GM12878 (cell line): ENCODE data around the gene TNFRSF6B. TPM values are rescaled to one million over a fixed set of nuclear protein-coding genes. Genes with fewer than 3 reads are reported as not detected.

ENCODE experiments used
- ATAC-seq: fragments of 200-7000 bp; cut with Tn5 transposase; 3 replicates; pipeline ENCODE4 v1.9.1; 2020; ENCODE audit warnings: mild to moderate bottlenecking, moderate library complexity
- BruUV-seq: library from RNA; stranded (reverse); fragments of 400-500 nt; replicated peaks from 2 replicates; lab custom pipeline; 2021; lab: Mats Ljungman, UMichigan
- CTCF ChIA-PET: fragments of 300-600 bp; sonication (Branson Sonifier 250); formaldehyde crosslinking; extraction: SDS; loops from one replicate; lab custom pipeline; 2021; ENCODE audit warnings: inconsistent platforms; lab: Yijun Ruan, JAX
- POLR2A ChIA-PET: fragments of 350-600 bp; formaldehyde crosslinking; extraction: SDS; loops from one replicate; lab custom pipeline; 2021; ENCODE audit warnings: inconsistent platforms; lab: Charles Lee
- RAD21 ChIA-PET: fragments of 300-600 bp; sonication (Branson Sonifier 250); formaldehyde crosslinking; loops from one replicate; lab custom pipeline; 2023; ENCODE audit warnings: antibody characterized with exemption; ENCODE audit not compliant: unreplicated experiment; lab: Charles Lee
- SMC1A ChIA-PET: fragments of 300-600 bp; sonication (Branson Sonifier 250); formaldehyde crosslinking; loops from one replicate; lab custom pipeline; 2023; ENCODE audit not compliant: unreplicated experiment, uncharacterized antibody; lab: Charles Lee
- DNase-seq: peaks from one replicate; pipeline ENCODE4 v3.0.0-alpha.2; 2011; ENCODE audit warnings: low read depth, low spot score
- FAIRE-seq: peaks from 3 replicates; lab custom pipeline; 2011; peaks lifted over from hg19 to GRCh38; lab: Jason Lieb, UNC
- H2AFZ ChIP-seq: 2 replicates; pipeline ENCODE4 v1.6.0; 2011; ENCODE audit warnings: low read depth, low read length, control low read depth; ENCODE audit not compliant: control insufficient read depth
- H3K27ac ChIP-seq: 2 replicates; pipeline ENCODE4 v1.5.1; 2011; ENCODE audit warnings: control low read depth; ENCODE audit not compliant: control insufficient read depth, insufficient read depth
- H3K27me3 ChIP-seq, 2 experiments: replicated peaks in 1 of 2; 2 replicates each; pipeline versions ENCODE4 v1.6.0 to v1.6.1; 2011; ENCODE audit warnings: low read length in 1 of 2; ENCODE audit not compliant: control insufficient read depth in 2 of 2, insufficient read depth in 2 of 2
- H3K36me3 ChIP-seq, 2 experiments: 2 replicates each; pipeline ENCODE4 v1.5.1; 2011; ENCODE audit warnings: low read length in 1 of 2; ENCODE audit not compliant: control insufficient read depth in 2 of 2, insufficient read depth in 2 of 2
- H3K4me1 ChIP-seq: 2 replicates; pipeline ENCODE4 v1.6.1; 2011; ENCODE audit warnings: mild to moderate bottlenecking, low read length, moderate library complexity, mixed read lengths; ENCODE audit not compliant: control insufficient read depth, insufficient read depth
- H3K4me2 ChIP-seq: 2 replicates; pipeline ENCODE4 v1.6.0; 2011; ENCODE audit warnings: control low read depth; ENCODE audit not compliant: control insufficient read depth, insufficient read depth
- H3K4me3 ChIP-seq: fragments of 200-600 bp; sonication (generic); 2 replicates; pipeline ENCODE4 v1.5.1; 2016
- H3K79me2 ChIP-seq: 2 replicates; pipeline ENCODE4 v1.6.0; 2011; ENCODE audit warnings: low read length; ENCODE audit not compliant: control insufficient read depth, insufficient read depth
- H3K9ac ChIP-seq: 2 replicates; pipeline ENCODE4 v1.8.0; 2011; ENCODE audit warnings: low read length, control low read depth, mixed read lengths; ENCODE audit not compliant: control insufficient read depth, insufficient read depth
- H3K9me3 ChIP-seq: replicated peaks from 3 replicates; pipeline ENCODE4 v1.5.1; 2011; ENCODE audit warnings: mild to moderate bottlenecking, low read length; ENCODE audit not compliant: control insufficient read depth, insufficient read depth
- H4K20me1 ChIP-seq: 2 replicates; pipeline ENCODE4 v1.6.0; 2011; ENCODE audit not compliant: control insufficient read depth, insufficient read depth
- CHD1 ChIP-seq: IDR thresholded peaks from 2 replicates; pipeline ENCODE4 v1.6.1; 2012; ENCODE audit warnings: low read depth, low read length, improper control_type of control experiment
- FOXM1 ChIP-seq: IDR thresholded peaks from 2 replicates; pipeline ENCODE4 v1.6.1; 2012; ENCODE audit warnings: low read depth, mild to moderate bottlenecking, inconsistent platforms, low read length, moderate library complexity
- MEF2B ChIP-seq: fragments of 450-650 bp; IDR thresholded peaks from 2 replicates; pipeline ENCODE4 v1.6.1; 2018; ENCODE audit warnings: mild to moderate bottlenecking, moderate library complexity; ENCODE audit not compliant: partially characterized antibody, poor library complexity, severe bottlenecking
- MYB ChIP-seq: fragments of 150-350 bp; IDR thresholded peaks from 2 replicates; pipeline ENCODE4 v1.6.1; 2014; ENCODE audit warnings: mild to moderate bottlenecking, low read depth, low read length, borderline replicate concordance
- NFXL1 ChIP-seq: fragments of 450-650 bp; IDR thresholded peaks from 2 replicates; pipeline ENCODE4 v1.6.1; 2017; ENCODE audit warnings: antibody characterized with exemption, mild to moderate bottlenecking, borderline replicate concordance
- NR2C1 ChIP-seq: fragments of 450-650 bp; IDR thresholded peaks from 2 replicates; pipeline ENCODE4 v1.6.1; 2017; ENCODE audit warnings: antibody characterized with exemption, mild to moderate bottlenecking, moderate library complexity
- NR2C2 ChIP-seq: IDR thresholded peaks from 2 replicates; pipeline ENCODE4 v1.6.1; 2011; ENCODE audit warnings: borderline replicate concordance, low read depth; ENCODE audit not compliant: control insufficient read depth, insufficient read length
- NR2F1 ChIP-seq: fragments of 450-650 bp; conservative IDR thresholded peaks from 2 replicates; pipeline ENCODE4 v1.6.1; 2017; ENCODE audit warnings: mild to moderate bottlenecking
- POLR2AphosphoS5 ChIP-seq: IDR thresholded peaks from 2 replicates; pipeline ENCODE4 v1.6.1; 2011; ENCODE audit warnings: mild to moderate bottlenecking, low read length, inconsistent platforms
- POU2F2 ChIP-seq: IDR thresholded peaks from 3 replicates; pipeline ENCODE4 v1.6.1; 2011; ENCODE audit warnings: low read depth, mild to moderate bottlenecking, low read length, borderline replicate concordance
- RFX5 ChIP-seq: IDR thresholded peaks from 2 replicates; pipeline ENCODE4 v1.6.1; 2011; ENCODE audit warnings: low read depth, low read length, improper control_type of control experiment
- SIN3A ChIP-seq: IDR thresholded peaks from 2 replicates; pipeline ENCODE4 v1.6.1; 2012; ENCODE audit warnings: low read depth, low read length, improper control_type of control experiment
- SMAD5 ChIP-seq: IDR thresholded peaks from 2 replicates; pipeline ENCODE4 v1.6.1; 2016; ENCODE audit warnings: antibody characterized with exemption, low read depth
- YY1 ChIP-seq: IDR thresholded peaks from 2 replicates; pipeline ENCODE4 v1.6.1; 2011; ENCODE audit warnings: low read depth, mild to moderate bottlenecking, low read length
- WGBS: methylation state at CpG from one replicate; pipeline ENCODE4 v1.1.6; 2016; ENCODE audit warnings: low lambda C conversion rate; ENCODE audit not compliant: insufficient replicate concordance, insufficient coverage; ENCODE audit errors: missing lambda C conversion rate; 5-methylcytosine and 5-hydroxymethylcytosine counted together
- in situ Hi-C: fragments of 300-500 bp; cut with MboI; formaldehyde crosslinking; loops from 9 replicates; pipeline ENCODE4 v1.14.3; 2018; ENCODE audit warnings: mixed read lengths
- intact Hi-C: fragments of 100-400 bp; cut with micrococcal nuclease; formaldehyde crosslinking; loops from one replicate; pipeline ENCODE4 v1.14.2; 2022; ENCODE audit not compliant: unreplicated experiment
- polyA plus RNA-seq, 11 experiments: library from polyadenylated mRNA; depleted of rRNA in 4 of 11; unstranded in 6 of 11; stranded (reverse) in 5 of 11; fragments of >200 nt; fragmentation: Nextera tagmentation in 4 of 11; fragmentation: Illumina TruSeq in 1 of 11; extraction: Ambion mirVana in 4 of 11; extraction: Trizol in 1 of 11; gene quantifications; 1 replicate in 1 of 11; 2 replicates in 10 of 11; pipeline versions ENCODE4 v1.2.1 to v1.2.3, GENCODE V29; 2011 to 2016; ENCODE audit warnings: inconsistent platforms in 2 of 11, missing spikeins in 2 of 11, low read depth in 1 of 11
- total RNA-seq, 4 experiments: library from RNA; depleted of rRNA in 3 of 4; stranded (reverse); fragments of >200 nt in 3 of 4; fragmentation: Illumina TruSeq in 1 of 4; extraction: Trizol in 1 of 4; gene quantifications; 2 replicates each; pipeline versions ENCODE4 v1.2.1 to v1.2.3, GENCODE V29; 2013 to 2021
- TF ChIP-seq, protein P1 (sequence below): IDR thresholded peaks from 2 replicates; pipeline ENCODE4 v1.6.1; 2011; ENCODE audit warnings: low read depth, mild to moderate bottlenecking, low read length, moderate library complexity, borderline replicate concordance; ENCODE audit errors: extremely low read depth
- TF ChIP-seq, protein P2 (sequence below): IDR thresholded peaks from 2 replicates; pipeline ENCODE4 v1.6.1; 2011; ENCODE audit warnings: mild to moderate bottlenecking, low read depth, low read length, moderate library complexity; ENCODE audit not compliant: insufficient replicate concordance
- TF ChIP-seq, protein P3 (sequence below): IDR thresholded peaks from 2 replicates; pipeline ENCODE4 v1.6.1; 2011; ENCODE audit warnings: borderline replicate concordance, low read depth, mild to moderate bottlenecking, moderate library complexity, low read length; ENCODE audit not compliant: insufficient read depth, poor library complexity, severe bottlenecking
- TF ChIP-seq, protein P4 (sequence below): IDR thresholded peaks from 2 replicates; pipeline ENCODE4 v1.6.1; 2012; ENCODE audit warnings: mild to moderate bottlenecking, low read depth, low read length

TNFRSF6B gene
- total and polyA plus RNA-seq, 10 of the 15 experiments (the other 5 are each of a cell fraction or from before 2014, with no cell fraction given): 0.67 to 2.2 (median 1.8) TPM; not detected in 7

DNA sequence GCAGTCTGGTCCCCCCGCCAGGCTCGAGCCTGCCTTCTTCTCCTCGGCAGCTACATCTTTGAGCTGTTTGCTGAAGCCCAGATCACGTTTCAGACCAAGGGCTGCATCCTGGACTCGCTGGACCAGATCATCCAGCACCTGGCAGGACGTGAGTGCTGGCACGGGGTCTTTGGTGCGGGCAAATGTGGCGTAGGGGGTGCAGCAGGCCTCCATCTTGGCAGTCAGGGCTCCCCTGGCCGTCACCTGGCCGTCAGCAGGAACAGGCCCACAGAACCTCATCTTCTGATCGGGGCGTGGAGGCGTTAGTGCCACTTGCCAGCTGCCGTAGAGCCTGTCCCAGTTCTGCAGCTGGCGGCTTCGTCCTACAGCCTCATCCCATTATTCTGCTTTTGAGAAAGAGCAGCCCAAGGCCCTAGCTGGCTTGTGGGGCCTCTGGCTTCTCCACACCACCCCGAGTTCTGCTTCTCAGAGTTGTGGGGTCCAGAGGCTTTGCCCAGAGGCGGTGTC, 16.6 kb upstream of the TNFRSF6B start (continued):
- no peak for TF ChIP-seq NR2C1
- TF ChIP-seq NR2C2: no peak
- TF ChIP-seq, protein P1, sequence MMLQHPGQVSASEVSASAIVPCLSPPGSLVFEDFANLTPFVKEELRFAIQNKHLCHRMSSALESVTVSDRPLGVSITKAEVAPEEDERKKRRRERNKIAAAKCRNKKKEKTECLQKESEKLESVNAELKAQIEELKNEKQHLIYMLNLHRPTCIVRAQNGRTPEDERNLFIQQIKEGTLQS: no peak
- no peak for TF ChIP-seq FOXM1
- no peak for TF ChIP-seq SMAD5
- TF ChIP-seq, protein P2, sequence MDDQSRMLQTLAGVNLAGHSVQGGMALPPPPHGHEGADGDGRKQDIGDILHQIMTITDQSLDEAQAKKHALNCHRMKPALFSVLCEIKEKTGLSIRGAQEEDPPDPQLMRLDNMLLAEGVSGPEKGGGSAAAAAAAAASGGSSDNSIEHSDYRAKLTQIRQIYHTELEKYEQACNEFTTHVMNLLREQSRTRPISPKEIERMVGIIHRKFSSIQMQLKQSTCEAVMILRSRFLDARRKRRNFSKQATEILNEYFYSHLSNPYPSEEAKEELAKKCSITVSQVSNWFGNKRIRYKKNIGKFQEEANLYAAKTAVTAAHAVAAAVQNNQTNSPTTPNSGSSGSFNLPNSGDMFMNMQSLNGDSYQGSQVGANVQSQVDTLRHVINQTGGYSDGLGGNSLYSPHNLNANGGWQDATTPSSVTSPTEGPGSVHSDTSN: no peak
- TF ChIP-seq, protein P3, sequence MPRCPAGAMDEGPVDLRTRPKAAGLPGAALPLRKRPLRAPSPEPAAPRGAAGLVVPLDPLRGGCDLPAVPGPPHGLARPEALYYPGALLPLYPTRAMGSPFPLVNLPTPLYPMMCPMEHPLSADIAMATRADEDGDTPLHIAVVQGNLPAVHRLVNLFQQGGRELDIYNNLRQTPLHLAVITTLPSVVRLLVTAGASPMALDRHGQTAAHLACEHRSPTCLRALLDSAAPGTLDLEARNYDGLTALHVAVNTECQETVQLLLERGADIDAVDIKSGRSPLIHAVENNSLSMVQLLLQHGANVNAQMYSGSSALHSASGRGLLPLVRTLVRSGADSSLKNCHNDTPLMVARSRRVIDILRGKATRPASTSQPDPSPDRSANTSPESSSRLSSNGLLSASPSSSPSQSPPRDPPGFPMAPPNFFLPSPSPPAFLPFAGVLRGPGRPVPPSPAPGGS: no peak
- no peak for TF ChIP-seq POLR2AphosphoS5

DNA sequence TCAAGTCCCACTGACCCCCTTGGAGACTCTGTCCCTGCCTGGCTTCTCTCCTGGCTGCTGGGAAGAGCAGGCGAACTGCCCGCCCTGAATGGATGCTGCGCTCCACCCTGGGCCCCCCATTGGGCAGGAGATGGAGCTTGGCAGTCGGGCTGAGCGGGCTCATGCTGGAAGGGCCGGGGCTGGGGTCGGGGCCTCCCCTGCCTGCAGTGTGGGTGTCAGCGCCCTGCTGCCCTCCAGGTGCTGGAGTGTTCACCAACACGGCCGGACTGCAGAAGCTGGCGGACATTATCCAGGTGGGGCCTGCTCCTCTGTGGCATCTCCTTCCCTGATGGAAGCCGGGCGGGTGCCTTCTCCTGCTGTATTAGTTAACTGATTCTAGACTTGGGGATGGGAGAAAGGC, 16.0 kb upstream of the TNFRSF6B start:
- FAIRE-seq (no peak), ATAC-seq (no peak), DNase-seq (no peak)
- H3K27ac ChIP-seq: no peak overlapping the region
- intact Hi-C loops: no loop called here
- H3K36me3 ChIP-seq: peaks cover 1 to 4% of the 10 kb centered on the region in 2 experiments; a peak in 2 of 4 replicates
- in situ Hi-C loops: no loop called here
- CTCF ChIA-PET: no interaction called here
- RAD21 ChIA-PET: no interaction called here
- POLR2A ChIA-PET: no interaction called here
- no peak overlapping the region for H3K4me2 ChIP-seq
- no peaks in the 10 kb centered on the region for H3K27me3 ChIP-seq
- SMC1A ChIA-PET: no interaction called here
- H3K4me3 ChIP-seq: no peak overlapping the region
- no peaks in the 10 kb centered on the region for H4K20me1 ChIP-seq
- no peaks in the 10 kb centered on the region for H3K4me1 ChIP-seq
- 96% methylated on average over 13 of the region's 13 CpGs for WGBS
- H3K79me2 ChIP-seq: no peaks in the 10 kb centered on the region
- no peak overlapping the region for H3K9ac ChIP-seq
- no TSS peak for BruUV-seq
- no peaks in the 10 kb centered on the region for H3K9me3 ChIP-seq
- H2AFZ ChIP-seq: no peak overlapping the region
- TF ChIP-seq MYB: no peak
- no peak for TF ChIP-seq YY1
- no peak for TF ChIP-seq NFXL1
- TF ChIP-seq RFX5: no peak
- TF ChIP-seq, protein P4, sequence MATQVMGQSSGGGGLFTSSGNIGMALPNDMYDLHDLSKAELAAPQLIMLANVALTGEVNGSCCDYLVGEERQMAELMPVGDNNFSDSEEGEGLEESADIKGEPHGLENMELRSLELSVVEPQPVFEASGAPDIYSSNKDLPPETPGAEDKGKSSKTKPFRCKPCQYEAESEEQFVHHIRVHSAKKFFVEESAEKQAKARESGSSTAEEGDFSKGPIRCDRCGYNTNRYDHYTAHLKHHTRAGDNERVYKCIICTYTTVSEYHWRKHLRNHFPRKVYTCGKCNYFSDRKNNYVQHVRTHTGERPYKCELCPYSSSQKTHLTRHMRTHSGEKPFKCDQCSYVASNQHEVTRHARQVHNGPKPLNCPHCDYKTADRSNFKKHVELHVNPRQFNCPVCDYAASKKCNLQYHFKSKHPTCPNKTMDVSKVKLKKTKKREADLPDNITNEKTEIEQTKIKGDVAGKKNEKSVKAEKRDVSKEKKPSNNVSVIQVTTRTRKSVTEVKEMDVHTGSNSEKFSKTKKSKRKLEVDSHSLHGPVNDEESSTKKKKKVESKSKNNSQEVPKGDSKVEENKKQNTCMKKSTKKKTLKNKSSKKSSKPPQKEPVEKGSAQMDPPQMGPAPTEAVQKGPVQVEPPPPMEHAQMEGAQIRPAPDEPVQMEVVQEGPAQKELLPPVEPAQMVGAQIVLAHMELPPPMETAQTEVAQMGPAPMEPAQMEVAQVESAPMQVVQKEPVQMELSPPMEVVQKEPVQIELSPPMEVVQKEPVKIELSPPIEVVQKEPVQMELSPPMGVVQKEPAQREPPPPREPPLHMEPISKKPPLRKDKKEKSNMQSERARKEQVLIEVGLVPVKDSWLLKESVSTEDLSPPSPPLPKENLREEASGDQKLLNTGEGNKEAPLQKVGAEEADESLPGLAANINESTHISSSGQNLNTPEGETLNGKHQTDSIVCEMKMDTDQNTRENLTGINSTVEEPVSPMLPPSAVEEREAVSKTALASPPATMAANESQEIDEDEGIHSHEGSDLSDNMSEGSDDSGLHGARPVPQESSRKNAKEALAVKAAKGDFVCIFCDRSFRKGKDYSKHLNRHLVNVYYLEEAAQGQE: no peak
- TF ChIP-seq MEF2B: no peak
- no peak for TF ChIP-seq POU2F2
- TF ChIP-seq SIN3A: no peak
- no peak for TF ChIP-seq NR2F1
- TF ChIP-seq CHD1: no peak
